HG03025 (cell line): ENCODE results near the gene THSD7B.

Source experiments
- ATAC-seq: cut with Tn5 transposase; IDR thresholded peaks from one replicate; pipeline ENCODE4 v1.9.1; 2021; ENCODE audit warnings: mild to moderate bottlenecking, moderate library complexity; ENCODE audit not compliant: unreplicated experiment, low FRiP score

Gene THSD7B

DNA sequence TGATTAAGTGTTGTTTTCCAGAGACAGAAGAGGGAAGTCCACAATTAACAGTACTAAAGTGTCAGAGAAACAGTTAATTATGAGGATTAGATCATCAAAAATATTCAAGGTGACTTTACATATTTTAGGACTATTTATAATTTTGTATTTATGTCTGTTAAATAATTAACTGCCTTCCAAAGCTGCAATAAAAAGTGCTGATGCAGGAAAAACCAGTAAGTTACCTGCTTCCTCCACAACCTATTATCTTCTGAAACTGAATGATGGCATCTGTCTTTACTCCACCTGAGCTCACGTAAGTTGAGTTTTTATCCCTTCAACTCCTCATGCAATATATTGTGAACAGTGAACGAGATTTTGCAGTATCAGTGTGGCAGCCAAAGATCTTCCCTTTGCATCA lies 570.7 kb downstream of the THSD7B start:
- no peak for ATAC-seq

- no peak for ATAC-seq
Observed at GRCh38 chr2:137339051-137339450, 573.7 kb downstream of the THSD7B start.

DNA sequence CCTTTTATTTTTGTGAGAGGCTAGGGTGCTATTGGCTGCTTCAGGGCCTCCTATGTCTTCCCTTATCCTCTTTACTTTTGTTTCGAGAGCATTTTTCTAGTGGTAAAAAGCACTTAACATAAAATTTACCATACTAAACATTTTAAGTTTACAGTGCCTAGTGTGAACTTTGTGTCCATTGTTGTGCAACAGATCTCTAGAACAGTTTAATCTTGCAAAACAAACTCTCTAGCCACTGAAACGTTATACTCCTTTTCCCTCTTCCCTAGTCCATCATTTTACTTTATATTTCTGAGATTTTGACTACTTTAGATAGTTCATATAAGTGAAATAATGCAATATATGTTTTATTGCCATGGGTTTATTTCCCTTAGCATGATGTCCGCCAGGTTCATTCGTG lies 580.6 kb downstream of the THSD7B start:
- ATAC-seq, result no peak

GRCh38 chr2:137348301-137348700 lies 583.0 kb downstream of the THSD7B start:
- no peak for ATAC-seq

GRCh38 chr2:137357634-137358033 lies 592.3 kb downstream of the THSD7B start:
- ATAC-seq, result no peak

GRCh38 chr2:137367361-137367760 lies 602.0 kb downstream of the THSD7B start:
- ATAC-seq, result no peak

DNA sequence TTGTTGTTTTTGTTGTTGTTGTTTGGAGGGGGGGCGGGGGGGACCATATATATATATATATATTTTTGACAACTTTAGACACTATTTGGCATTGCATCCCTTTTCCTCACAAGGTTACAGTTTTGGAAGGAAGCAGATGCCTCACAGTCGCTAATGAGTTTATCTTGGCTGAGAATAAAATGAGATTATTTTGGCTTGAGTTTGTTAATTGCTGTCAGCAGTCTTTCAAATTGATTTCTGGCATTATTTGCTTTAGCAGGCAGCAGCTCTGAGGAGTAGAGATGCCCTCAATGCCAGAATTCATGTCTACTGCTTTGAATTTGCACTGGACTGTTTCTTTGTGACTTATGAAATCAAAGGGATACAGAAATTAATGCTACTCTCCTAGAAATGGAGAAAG lies 603.8 kb downstream of the THSD7B start:
- no peak for ATAC-seq

GRCh38 chr2:137379186-137379585 lies 613.8 kb downstream of the THSD7B start:
- ATAC-seq, result no peak

DNA sequence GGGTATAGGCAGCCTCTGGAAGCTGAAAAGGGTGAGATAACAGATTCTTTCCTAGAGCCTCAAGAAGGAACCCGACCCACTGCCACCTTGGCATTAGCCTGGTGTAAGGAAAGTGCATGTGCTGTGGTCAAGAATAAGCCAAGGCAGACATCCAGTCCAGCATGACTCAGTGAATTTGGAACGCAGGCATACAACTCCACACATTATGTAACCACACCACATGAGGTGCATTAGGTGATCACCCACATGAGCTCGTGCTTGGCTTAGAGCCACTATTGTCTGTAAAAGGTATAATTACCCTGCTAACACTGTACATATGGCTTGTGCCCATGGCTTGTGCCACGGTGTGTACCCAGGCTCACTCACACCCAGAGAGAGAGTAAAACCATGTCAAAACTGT lies 615.3 kb downstream of the THSD7B start:
- ATAC-seq, result no peak

- ATAC-seq, result no peak
Observed at GRCh38 chr2:137381731-137382130, 616.4 kb downstream of the THSD7B start.

GRCh38 chr2:137383391-137383790 lies 618.0 kb downstream of the THSD7B start:
- no peak for ATAC-seq

DNA sequence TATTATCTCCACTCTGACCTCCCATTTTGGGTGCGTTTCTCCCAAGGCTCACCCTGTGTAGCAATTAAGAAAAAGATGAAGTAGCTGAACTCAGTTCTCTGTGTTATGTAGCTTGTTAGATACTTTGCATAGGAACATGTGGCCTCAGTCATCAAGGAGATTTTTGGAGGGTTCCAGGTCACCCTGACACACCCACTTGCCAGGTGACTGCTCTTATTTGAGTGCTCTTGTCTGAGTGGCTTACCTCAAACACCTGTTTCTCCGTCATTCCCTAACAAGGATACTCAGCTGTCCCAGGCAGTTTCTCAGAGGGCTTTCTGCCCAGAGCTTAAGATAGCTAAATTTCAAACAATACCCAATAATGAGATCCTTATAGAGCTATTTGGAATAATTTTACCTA lies 621.7 kb downstream of the THSD7B start:
- no peak for ATAC-seq

DNA sequence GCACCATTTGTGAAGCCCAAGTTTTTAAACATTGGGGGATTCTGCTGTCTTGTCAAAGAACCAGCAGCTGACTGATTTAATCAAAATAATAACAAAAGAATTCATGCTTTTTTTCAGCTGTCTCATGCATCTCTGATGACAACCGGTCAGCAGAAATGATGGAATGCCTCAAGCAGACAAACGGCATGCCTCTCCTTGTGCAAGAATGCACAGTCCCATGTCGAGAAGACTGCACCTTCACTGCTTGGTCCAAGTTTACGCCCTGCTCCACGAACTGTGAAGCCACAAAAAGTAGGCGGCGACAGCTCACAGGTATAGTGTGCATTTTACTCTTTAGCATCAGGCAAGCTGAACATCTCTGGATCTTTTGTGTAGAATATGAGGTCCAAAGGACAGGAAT lies 640.2 kb downstream of the THSD7B start:
- ATAC-seq, result no peak

- no peak for ATAC-seq
Observed at GRCh38 chr2:137411585-137411984, 646.2 kb downstream of the THSD7B start.

DNA sequence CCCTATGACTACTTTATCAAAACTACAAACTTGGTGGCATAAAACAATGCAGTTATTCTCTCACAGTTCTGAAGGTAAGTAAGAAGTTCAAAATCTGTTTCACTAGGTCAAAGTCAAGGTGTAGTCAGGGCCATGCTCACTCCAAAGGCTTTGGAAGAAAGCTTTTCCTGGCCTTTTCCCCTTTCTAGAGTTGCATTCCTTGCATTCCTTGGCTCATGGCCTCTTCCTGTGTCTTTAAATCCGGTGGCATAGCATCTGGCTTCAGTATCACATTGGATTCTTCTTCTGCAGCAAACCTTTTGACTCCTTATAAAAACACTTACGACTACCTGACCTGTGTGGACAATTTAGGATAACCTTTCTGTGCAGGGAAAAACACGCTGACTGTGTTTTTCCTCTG lies 655.4 kb downstream of the THSD7B start:
- no peak for ATAC-seq

DNA sequence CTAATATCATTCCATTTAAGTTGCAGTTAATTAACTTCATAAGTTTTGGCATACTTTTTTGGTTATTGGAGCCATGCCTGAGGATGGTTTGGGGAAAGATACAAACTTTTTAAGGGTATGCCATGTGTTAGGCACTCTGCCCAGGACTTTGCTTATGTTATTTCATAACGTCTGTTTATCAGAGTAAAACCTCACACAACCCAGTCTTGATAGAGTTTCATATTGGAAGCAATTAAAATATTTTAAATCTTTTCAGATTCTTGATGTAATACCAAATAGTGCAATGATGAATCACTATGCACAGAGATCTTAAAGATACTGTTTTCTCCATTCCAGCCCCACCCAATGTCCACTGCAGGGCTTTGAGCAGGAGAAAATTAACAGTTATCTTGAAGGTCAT lies 669.8 kb downstream of the THSD7B start:
- no peak for ATAC-seq

DNA sequence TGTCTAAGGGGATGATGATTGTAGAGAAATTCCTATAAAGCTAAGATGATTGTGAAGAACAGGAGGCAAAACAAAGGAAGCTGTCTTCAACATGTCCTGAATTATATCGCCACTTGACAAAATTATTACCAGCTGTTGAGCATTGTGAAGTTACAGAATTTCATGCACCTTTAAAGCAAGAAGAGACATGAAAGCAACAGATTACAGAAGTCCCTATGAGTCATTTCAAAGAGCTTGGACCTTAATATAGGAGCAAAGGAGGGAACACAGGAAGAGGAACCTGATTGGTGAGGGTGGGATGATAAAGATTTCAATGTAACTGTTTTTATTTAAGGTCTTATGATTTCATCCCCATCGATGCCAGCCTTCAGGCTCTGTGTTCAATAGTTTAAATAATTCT lies 672.0 kb downstream of the THSD7B start:
- no peak for ATAC-seq

GRCh38 chr2:137444970-137445369 lies 679.6 kb downstream of the THSD7B start:
- no peak for ATAC-seq

GRCh38 chr2:137449454-137449853 lies 684.1 kb downstream of the THSD7B start:
- no peak for ATAC-seq

GRCh38 chr2:137454886-137455285 lies 689.5 kb downstream of the THSD7B start:
- no peak for ATAC-seq

DNA sequence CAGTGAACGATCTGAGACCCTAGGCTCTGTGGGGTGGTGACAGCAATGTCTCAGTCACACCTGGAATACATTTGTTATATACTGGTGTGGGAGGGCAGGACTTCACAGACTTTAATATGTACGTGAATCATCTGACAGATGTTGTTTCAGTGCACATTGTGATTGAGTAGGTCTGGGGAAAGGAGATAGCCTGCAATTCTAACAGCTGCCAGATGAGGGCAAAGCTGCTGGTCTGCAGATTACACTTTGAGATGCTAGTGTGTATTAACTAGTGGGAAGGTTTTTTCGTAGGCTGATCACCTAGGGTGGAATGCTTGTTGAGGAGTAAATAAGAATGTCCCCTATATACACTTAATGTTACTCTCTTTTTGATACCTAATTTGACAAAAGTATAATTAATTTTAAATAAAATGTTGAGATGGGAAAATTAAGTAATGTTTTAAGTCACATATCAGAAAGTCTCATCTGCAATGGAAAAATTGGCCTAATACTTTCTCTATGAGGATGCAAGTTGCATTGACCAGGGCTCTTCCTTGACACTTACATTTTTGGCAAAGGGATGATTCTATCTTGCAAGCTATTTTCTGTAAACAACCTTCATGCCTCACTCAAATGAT lies 702.0 kb downstream of the THSD7B start:
- peak; percentile 87 for ATAC-seq

- no peak for ATAC-seq
Observed at GRCh38 chr2:137493261-137493660, 727.9 kb downstream of the THSD7B start.

DNA sequence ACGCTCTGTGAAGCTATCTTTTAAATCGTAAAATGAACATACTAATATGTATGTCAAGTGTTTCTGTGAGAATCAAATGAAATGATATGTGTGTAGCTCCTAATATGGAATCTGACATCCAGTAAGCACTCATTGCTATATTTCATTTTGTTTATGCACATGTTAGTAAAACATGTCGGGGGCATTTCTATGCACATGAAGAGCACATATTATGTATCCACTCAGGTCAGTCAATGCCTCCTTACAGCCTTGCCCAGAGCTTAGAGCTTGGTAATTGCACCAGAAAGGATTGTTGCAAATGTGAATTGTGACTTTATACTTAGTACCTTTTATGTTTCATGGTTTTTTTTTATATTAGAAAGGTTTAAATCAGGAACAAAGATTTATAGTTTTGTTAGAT lies 735.3 kb downstream of the THSD7B start:
- no peak for ATAC-seq
